OCI-LY3 (cell line): Measurements from ENCODE around the gene MXD4.

Source experiments
- H2AFZ ChIP-seq: fragments of 200-600, 300-600 bp; shearing (Covaris generic); 2 replicates; pipeline ENCODE4 v1.6.0; 2014; ENCODE audit warnings: antibody characterized with exemption, low read depth, low read length
- H3K27ac ChIP-seq: fragments of 200-600, 300-600 bp; sonication (generic); 2 replicates; pipeline ENCODE4 v1.5.1; 2014; ENCODE audit warnings: mild to moderate bottlenecking, low read length, moderate library complexity, mixed read lengths
- H3K27me3 ChIP-seq: fragments of 200-600, 300-600 bp; sonication (generic); 2 replicates; pipeline ENCODE4 v1.6.1; 2014; ENCODE audit warnings: low read depth, low read length, mixed read lengths
- H3K36me3 ChIP-seq: fragments of 200-600, 300-600 bp; sonication (generic); replicated peaks from 2 replicates; pipeline ENCODE3; 2014; ENCODE audit warnings: low read depth, low read length, mixed read lengths
- H3K4me1 ChIP-seq: fragments of 300-600, 200-600 bp; sonication (generic); 2 replicates; pipeline ENCODE4 v1.6.1; 2014; ENCODE audit warnings: low read length, mixed read lengths
- H3K4me2 ChIP-seq: fragments of 200-600, 300-600 bp; sonication (generic); 2 replicates; pipeline ENCODE4 v1.6.1; 2014; ENCODE audit warnings: low read length, mixed read lengths
- H3K4me3 ChIP-seq: fragments of 300-600, 200-600 bp; sonication (generic); 2 replicates; pipeline ENCODE4 v1.5.1; 2014; ENCODE audit warnings: antibody characterized with exemption, mild to moderate bottlenecking, low read length, moderate library complexity
- H3K79me2 ChIP-seq: fragments of 300-600, 200-600 bp; shearing (Covaris generic); 2 replicates; pipeline ENCODE4 v1.6.1; 2014; ENCODE audit warnings: mild to moderate bottlenecking, low read length, mixed read lengths
- H3K9ac ChIP-seq: fragments of 300-600, 200-600 bp; shearing (Covaris generic); 2 replicates; pipeline ENCODE4 v1.6.0; 2014; ENCODE audit warnings: mild to moderate bottlenecking, low read length, moderate library complexity
- H3K9me3 ChIP-seq: fragments of 200-600, 300-600 bp; shearing (Covaris generic); 2 replicates; pipeline ENCODE4 v1.6.1; 2014; ENCODE audit warnings: low read length, mixed read lengths; ENCODE audit not compliant: insufficient read depth
- H4K20me1 ChIP-seq: fragments of 200-600, 300-600 bp; sonication (generic); 2 replicates; pipeline ENCODE4 v1.6.1; 2016; ENCODE audit warnings: low read length, mixed read lengths; ENCODE audit not compliant: insufficient read depth
- EZH2phosphoT487 ChIP-seq: fragments of 200-600 bp; shearing (Covaris generic); IDR thresholded peaks from 2 replicates; pipeline ENCODE4 v1.6.1; 2018; ENCODE audit warnings: antibody characterized with exemption, mixed run types, low read depth
- TF ChIP-seq, protein P1 (sequence below): fragments of 200-600, 300-600 bp; sonication (generic); IDR thresholded peaks from 2 replicates; pipeline ENCODE4 v1.5.1; 2014; ENCODE audit warnings: antibody characterized with exemption, low read length, low read depth

Gene MXD4

DNA sequence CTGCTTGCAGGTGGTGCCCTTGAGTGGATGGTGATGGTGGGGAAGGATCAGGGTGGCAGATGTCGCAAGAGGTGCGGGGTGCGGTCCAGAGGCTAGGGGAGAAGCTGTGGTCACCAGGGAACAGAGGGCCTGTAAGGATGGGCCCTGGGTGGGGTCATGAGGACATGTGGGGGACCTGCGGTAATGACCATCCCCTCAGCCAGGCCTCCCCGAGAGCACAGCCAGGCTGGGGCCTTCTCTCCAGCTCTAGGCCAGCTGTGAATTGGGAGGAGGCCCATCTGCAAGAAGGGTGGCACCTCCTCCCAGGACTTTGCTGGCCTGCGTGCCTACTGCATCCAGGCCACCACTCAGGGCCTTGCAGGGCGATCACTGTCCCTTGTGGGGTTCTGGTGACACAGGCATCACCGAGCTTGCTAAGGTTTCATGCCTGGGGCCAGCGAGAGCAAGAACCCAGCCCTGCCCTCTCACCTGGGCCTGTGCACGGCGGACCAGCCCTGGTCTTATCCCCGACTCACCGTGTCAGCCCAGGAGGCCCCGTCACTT is 34.1 kb upstream of the MXD4 start:
- Histone ChIP-seq H3K4me2 (peak overlapping the region; percentile 38), H3K36me3 (no peaks in the 10 kb centered on the region), H3K9me3 (no peaks in the 10 kb centered on the region), H3K27me3 (no peaks in the 10 kb centered on the region), H2AFZ (no peak overlapping the region), H3K79me2 (no peaks in the 10 kb centered on the region), H3K9ac (no peak overlapping the region), H3K27ac (no peak overlapping the region), H4K20me1 (no peaks in the 10 kb centered on the region), H3K4me1 (peaks cover 10% of the 10 kb centered on the region), H3K4me3 (no peak overlapping the region)
- TF ChIP-seq EZH2phosphoT487: no peak
- TF ChIP-seq, protein P1, sequence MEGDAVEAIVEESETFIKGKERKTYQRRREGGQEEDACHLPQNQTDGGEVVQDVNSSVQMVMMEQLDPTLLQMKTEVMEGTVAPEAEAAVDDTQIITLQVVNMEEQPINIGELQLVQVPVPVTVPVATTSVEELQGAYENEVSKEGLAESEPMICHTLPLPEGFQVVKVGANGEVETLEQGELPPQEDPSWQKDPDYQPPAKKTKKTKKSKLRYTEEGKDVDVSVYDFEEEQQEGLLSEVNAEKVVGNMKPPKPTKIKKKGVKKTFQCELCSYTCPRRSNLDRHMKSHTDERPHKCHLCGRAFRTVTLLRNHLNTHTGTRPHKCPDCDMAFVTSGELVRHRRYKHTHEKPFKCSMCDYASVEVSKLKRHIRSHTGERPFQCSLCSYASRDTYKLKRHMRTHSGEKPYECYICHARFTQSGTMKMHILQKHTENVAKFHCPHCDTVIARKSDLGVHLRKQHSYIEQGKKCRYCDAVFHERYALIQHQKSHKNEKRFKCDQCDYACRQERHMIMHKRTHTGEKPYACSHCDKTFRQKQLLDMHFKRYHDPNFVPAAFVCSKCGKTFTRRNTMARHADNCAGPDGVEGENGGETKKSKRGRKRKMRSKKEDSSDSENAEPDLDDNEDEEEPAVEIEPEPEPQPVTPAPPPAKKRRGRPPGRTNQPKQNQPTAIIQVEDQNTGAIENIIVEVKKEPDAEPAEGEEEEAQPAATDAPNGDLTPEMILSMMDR: no peak

DNA sequence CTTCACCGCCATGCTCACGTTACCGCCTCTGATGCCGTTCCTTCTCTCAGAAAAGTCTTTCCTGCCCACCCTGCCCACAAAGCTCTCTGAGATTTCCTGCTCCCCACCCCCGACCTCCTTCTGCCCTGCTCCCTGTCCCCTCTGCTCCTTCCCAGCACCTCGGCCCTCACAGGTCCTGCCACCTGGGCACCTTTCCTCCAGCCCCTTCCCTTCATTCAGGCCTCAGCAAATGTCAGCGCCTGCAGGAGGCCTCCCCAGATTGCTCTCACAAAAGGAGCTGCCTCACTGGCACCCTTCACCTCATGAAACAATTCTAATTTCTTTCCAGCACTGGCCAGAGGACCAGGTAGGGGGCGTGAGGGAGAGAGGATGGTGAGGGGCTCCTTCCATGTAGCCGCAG is 33.6 kb upstream of the MXD4 start:
- Histone ChIP-seq H3K27me3 (no peaks in the 10 kb centered on the region), H3K4me2 (no peak overlapping the region), H3K79me2 (no peaks in the 10 kb centered on the region), H4K20me1 (no peaks in the 10 kb centered on the region), H3K36me3 (no peaks in the 10 kb centered on the region), H3K9me3 (no peaks in the 10 kb centered on the region), H2AFZ (no peak overlapping the region), H3K4me1 (peaks cover 12% of the 10 kb centered on the region), H3K27ac (no peak overlapping the region), H3K4me3 (no peak overlapping the region), H3K9ac (no peak overlapping the region)
- TF ChIP-seq, protein P1: no peak
- TF ChIP-seq EZH2phosphoT487: no peak

DNA sequence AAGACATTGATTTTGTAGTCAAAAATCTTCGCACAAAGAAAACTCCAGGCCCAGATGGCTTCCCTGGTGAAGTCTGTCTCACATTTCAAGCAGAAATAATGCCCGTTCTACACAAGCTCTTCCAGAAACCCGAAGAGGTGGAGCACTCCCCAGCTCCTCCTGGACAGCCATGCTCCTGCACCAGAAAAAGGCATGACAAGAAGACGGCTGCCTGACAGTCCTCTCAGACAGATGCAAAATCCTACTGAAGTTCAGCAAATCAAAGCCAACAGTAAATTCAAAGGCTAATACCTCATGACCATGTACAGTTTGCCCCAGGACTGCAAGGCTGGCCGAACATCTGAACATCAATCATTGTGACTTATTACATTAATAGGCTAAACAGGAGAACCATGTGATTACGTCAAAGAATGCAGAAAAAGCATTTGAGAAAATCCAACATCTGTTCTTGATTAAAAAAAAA is 30.8 kb upstream of the MXD4 start:
- H3K9me3 ChIP-seq: no peaks in the 10 kb centered on the region
- H3K4me2 ChIP-seq: no peak overlapping the region
- no peaks in the 10 kb centered on the region for H3K27me3 ChIP-seq
- H2AFZ ChIP-seq: no peak overlapping the region
- H3K9ac ChIP-seq: no peak overlapping the region
- peaks cover 12% of the 10 kb centered on the region for H3K4me1 ChIP-seq
- no peaks in the 10 kb centered on the region for H3K79me2 ChIP-seq
- H4K20me1 ChIP-seq: no peaks in the 10 kb centered on the region
- H3K4me3 ChIP-seq: no peak overlapping the region
- TF ChIP-seq EZH2phosphoT487: no peak
- TF ChIP-seq, protein P1: no peak
- no peak overlapping the region for H3K27ac ChIP-seq
- H3K36me3 ChIP-seq: no peaks in the 10 kb centered on the region

DNA sequence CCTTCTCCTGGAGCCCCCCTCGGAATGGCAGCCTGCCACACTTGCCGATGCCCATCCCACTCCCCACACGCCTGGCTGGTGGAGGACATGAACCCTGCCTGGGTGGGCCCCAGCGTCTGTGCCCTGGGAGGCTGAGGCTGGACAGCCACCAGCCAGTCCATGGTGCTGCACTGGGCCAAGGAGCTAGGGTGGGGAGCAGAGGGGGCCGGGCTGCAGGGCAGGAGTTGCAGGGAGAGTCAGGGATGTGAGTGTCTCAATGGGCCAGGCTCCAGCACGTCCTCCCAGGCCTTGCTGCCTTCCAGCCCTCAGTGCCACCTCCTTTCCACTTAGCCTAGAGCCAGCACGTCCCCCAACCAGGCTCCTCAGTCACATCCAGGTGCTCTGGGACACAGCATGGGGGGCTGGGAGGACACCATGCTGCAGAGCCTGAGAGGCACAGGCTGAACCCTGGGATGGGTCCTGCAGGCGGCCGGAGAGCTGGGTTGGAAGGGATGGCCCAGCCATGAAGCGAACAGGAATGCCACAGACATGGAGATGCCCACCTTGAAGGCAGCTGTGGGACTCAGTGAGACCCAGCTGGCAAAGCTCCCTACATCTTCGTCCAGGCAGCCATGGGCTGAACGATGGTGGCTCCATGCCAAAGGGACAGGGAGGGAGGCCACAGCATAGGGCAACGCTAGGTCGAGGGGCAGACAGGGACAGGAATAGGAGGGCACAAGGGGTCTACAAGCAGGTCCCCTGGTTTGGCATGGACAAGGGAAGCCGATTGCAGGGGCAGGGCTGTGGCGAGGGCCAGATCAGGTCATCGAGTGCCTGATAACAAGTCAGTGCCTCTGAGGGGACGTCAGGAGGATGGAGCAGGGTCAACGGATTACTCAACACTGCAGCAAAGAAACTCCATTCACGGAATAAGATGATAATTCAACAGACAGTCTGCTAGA is 30.1 kb upstream of the MXD4 start:
- peaks cover 12% of the 10 kb centered on the region for H3K4me1 ChIP-seq
- H2AFZ ChIP-seq: no peak overlapping the region
- H3K9me3 ChIP-seq: no peaks in the 10 kb centered on the region
- no peak overlapping the region for H3K4me2 ChIP-seq
- H3K9ac ChIP-seq: no peak overlapping the region
- no peaks in the 10 kb centered on the region for H3K79me2 ChIP-seq
- TF ChIP-seq EZH2phosphoT487: no peak
- TF ChIP-seq, protein P1: no peak
- no peak overlapping the region for H3K4me3 ChIP-seq
- no peaks in the 10 kb centered on the region for H4K20me1 ChIP-seq
- H3K27me3 ChIP-seq: no peaks in the 10 kb centered on the region
- H3K36me3 ChIP-seq: no peaks in the 10 kb centered on the region
- no peak overlapping the region for H3K27ac ChIP-seq
